ENCODE results near the gene KRT10.
"Not testable (repeated sequence)": the region's sequence is repeated elsewhere in the genome, so short reads cannot be mapped to it uniquely, and the experiment has no call there.

The KRT10 gene

GRCh38 chr17:40832840-40833239 is 10.4 kb upstream of the KRT10 start:
- DNase-seq (ENCODE audit: low read depth): no peak

GRCh38 chr17:40830085-40830776 is 7.8 kb upstream of the KRT10 start:
- DNase-seq (ENCODE audit: low read depth): no peak

- peak; percentile 36 for DNase-seq (ENCODE audit: low read depth)
Measured at GRCh38 chr17:40828454-40829044, 6.1 kb upstream of the KRT10 start.

- peak; percentile 92 for DNase-seq (ENCODE audit: low read depth)
Measured at GRCh38 chr17:40827746-40828453, 5.5 kb upstream of the KRT10 start.

GRCh38 chr17:40825599-40825998 is 3.2 kb upstream of the KRT10 start:
- DNase-seq (ENCODE audit: low read depth): no peak

GRCh38 chr17:40824015-40824832 is 1.8 kb upstream of the KRT10 start:
- DNase-seq (ENCODE audit: low read depth): no peak

GRCh38 chr17:40821536-40821935 is 878 bp downstream of the KRT10 start:
- peak; percentile 13 for DNase-seq (ENCODE audit: low read depth)

GRCh38 chr17:40820228-40820838 is 2.1 kb downstream of the KRT10 start:
- peak; percentile 22 for DNase-seq (ENCODE audit: low read depth)

GRCh38 chr17:40819528-40820125 is 2.8 kb downstream of the KRT10 start:
- peak; percentile 53 for DNase-seq (ENCODE audit: low read depth)

GRCh38 chr17:40818733-40819527 is 3.5 kb downstream of the KRT10 start:
- DNase-seq (ENCODE audit: low read depth): peak; percentile 88

GRCh38 chr17:40818343-40818732 is 4.1 kb downstream of the KRT10 start:
- DNase-seq (ENCODE audit: low read depth): no peak

- DNase-seq (ENCODE audit: low read depth): no peak
Measured at GRCh38 chr17:40817103-40817682, 5.2 kb downstream of the KRT10 start.

GRCh38 chr17:40816569-40816968 is 5.8 kb downstream of the KRT10 start:
- DNase-seq (ENCODE audit: low read depth): no peak

GRCh38 chr17:40815381-40815780 is 7.0 kb downstream of the KRT10 start:
- DNase-seq (ENCODE audit: low read depth): no peak

- DNase-seq (ENCODE audit: low read depth): not testable (repeated sequence)
Measured at GRCh38 chr17:40814657-40815056, 7.8 kb downstream of the KRT10 start.

- DNase-seq (ENCODE audit: low read depth): peak; percentile 37
Measured at GRCh38 chr17:40813804-40814203, 8.6 kb downstream of the KRT10 start.

- no peak for DNase-seq (ENCODE audit: low read depth)
Measured at GRCh38 chr17:40812639-40813038, 9.8 kb downstream of the KRT10 start.

- peak; percentile 23 for DNase-seq (ENCODE audit: low read depth)
Measured at GRCh38 chr17:40810494-40810893, 11.9 kb downstream of the KRT10 start.

- no peak for DNase-seq (ENCODE audit: low read depth)
Measured at GRCh38 chr17:40809721-40810421, 12.5 kb downstream of the KRT10 start.

- no peak for DNase-seq (ENCODE audit: low read depth)
Measured at GRCh38 chr17:40806131-40806530, 16.3 kb downstream of the KRT10 start.

All from iris pigment epithelial cell (primary cell).